GM21737 (cell line): ENCODE measurements around the gene MGMT.

ENCODE experiments used
- ATAC-seq: cut with Tn5 transposase; IDR thresholded peaks from one replicate; pipeline ENCODE4 v1.9.1; 2021; ENCODE audit warnings: mild to moderate bottlenecking, moderate library complexity; ENCODE audit not compliant: unreplicated experiment

The MGMT gene

GRCh38 chr10:129541200-129541599 is 74.2 kb downstream of the MGMT start:
- ATAC-seq = no peak

- ATAC-seq = no peak
Observed at GRCh38 chr10:129541748-129542487, 74.9 kb downstream of the MGMT start.

GRCh38 chr10:129542589-129542988 is 75.5 kb downstream of the MGMT start:
- no peak for ATAC-seq

- no peak for ATAC-seq
Observed at GRCh38 chr10:129544205-129545202, 77.5 kb downstream of the MGMT start.

- ATAC-seq = no peak
Observed at GRCh38 chr10:129545261-129545660, 78.2 kb downstream of the MGMT start.

- ATAC-seq = no peak
Observed at GRCh38 chr10:129546106-129546505, 79.1 kb downstream of the MGMT start.

GRCh38 chr10:129547608-129548007 is 80.6 kb downstream of the MGMT start:
- ATAC-seq = no peak

GRCh38 chr10:129548600-129548999 is 81.6 kb downstream of the MGMT start:
- no peak for ATAC-seq

- ATAC-seq = no peak
Observed at GRCh38 chr10:129550076-129550475, 83.0 kb downstream of the MGMT start.

- ATAC-seq = no peak
Observed at GRCh38 chr10:129550658-129551057, 83.6 kb downstream of the MGMT start.

- no peak for ATAC-seq
Observed at GRCh38 chr10:129552119-129552518, 85.1 kb downstream of the MGMT start.

GRCh38 chr10:129553928-129554327 is 86.9 kb downstream of the MGMT start:
- ATAC-seq = no peak

- ATAC-seq = no peak
Observed at GRCh38 chr10:129556316-129556715, 89.3 kb downstream of the MGMT start.

- no peak for ATAC-seq
Observed at GRCh38 chr10:129560361-129560760, 93.3 kb downstream of the MGMT start.

- ATAC-seq = no peak
Observed at GRCh38 chr10:129562487-129562886, 95.4 kb downstream of the MGMT start.

- no peak for ATAC-seq
Observed at GRCh38 chr10:129564923-129565322, 97.9 kb downstream of the MGMT start.

- no peak for ATAC-seq
Observed at GRCh38 chr10:129568583-129569344, 101.7 kb downstream of the MGMT start.

GRCh38 chr10:129570185-129570584 is 103.1 kb downstream of the MGMT start:
- no peak for ATAC-seq

GRCh38 chr10:129579228-129579627 is 112.2 kb downstream of the MGMT start:
- no peak for ATAC-seq

GRCh38 chr10:129580010-129580409 is 113.0 kb downstream of the MGMT start:
- ATAC-seq = no peak

- no peak for ATAC-seq
Observed at GRCh38 chr10:129580901-129581300, 113.9 kb downstream of the MGMT start.
